Daoy (cell line): Measurements from ENCODE around the gene SFMBT2. TPM values are rescaled to one million over a fixed set of nuclear protein-coding genes. Genes with fewer than 3 reads are reported as not detected.
"Not testable (repeated sequence)": the region's sequence is repeated elsewhere in the genome, so short reads cannot be mapped to it uniquely, and the experiment has no call there.

Experiments
- DNase-seq: peaks from one replicate; pipeline ENCODE4 v3.0.0-alpha.2; 2015; ENCODE audit warnings: low read depth
- total RNA-seq: library from RNA; depleted of rRNA; stranded (reverse); fragments of >200 nt; shearing (Covaris generic); gene quantifications from 2 replicates; pipeline ENCODE4 v1.2.3, GENCODE V29; 2014

SFMBT2 gene
- total RNA-seq, 1 experiment from 2014 or later, result 4.6 TPM

GRCh38 chr10:7231509-7232414 is 179.1 kb downstream of the SFMBT2 start:
- DNase-seq, result no peak

- DNase-seq, result no peak
Measured at GRCh38 chr10:7230951-7231350, 179.9 kb downstream of the SFMBT2 start.

GRCh38 chr10:7230036-7230435 is 180.8 kb downstream of the SFMBT2 start:
- no peak for DNase-seq

GRCh38 chr10:7225133-7225532 is 185.7 kb downstream of the SFMBT2 start:
- DNase-seq, result no peak

GRCh38 chr10:7218968-7219367 is 191.9 kb downstream of the SFMBT2 start:
- DNase-seq, result no peak

- DNase-seq, result not testable (repeated sequence)
Measured at GRCh38 chr10:7212696-7213095, 198.1 kb downstream of the SFMBT2 start.

GRCh38 chr10:7211857-7212577 is 198.8 kb downstream of the SFMBT2 start:
- no peak for DNase-seq

- no peak for DNase-seq
Measured at GRCh38 chr10:7210516-7210915, 200.3 kb downstream of the SFMBT2 start.

GRCh38 chr10:7209458-7209857 is 201.4 kb downstream of the SFMBT2 start:
- DNase-seq, result no peak

- DNase-seq, result no peak
Measured at GRCh38 chr10:7206412-7207100, 204.3 kb downstream of the SFMBT2 start.

- DNase-seq, result no peak
Measured at GRCh38 chr10:7205656-7206055, 205.2 kb downstream of the SFMBT2 start.

- no peak for DNase-seq
Measured at GRCh38 chr10:7202793-7203355, 208.0 kb downstream of the SFMBT2 start.

- peak; percentile 19 for DNase-seq
Measured at GRCh38 chr10:7199152-7199760, 211.6 kb downstream of the SFMBT2 start.

GRCh38 chr10:7196284-7196683 is 214.6 kb downstream of the SFMBT2 start:
- no peak for DNase-seq

GRCh38 chr10:7195118-7195517 is 215.7 kb downstream of the SFMBT2 start:
- no peak for DNase-seq

- no peak for DNase-seq
Measured at GRCh38 chr10:7194571-7194970, 216.3 kb downstream of the SFMBT2 start.

GRCh38 chr10:7193369-7193768 is 217.5 kb downstream of the SFMBT2 start:
- DNase-seq, result peak; percentile 5

- no peak for DNase-seq
Measured at GRCh38 chr10:7192831-7193361, 217.9 kb downstream of the SFMBT2 start.

GRCh38 chr10:7192061-7192460 is 218.8 kb downstream of the SFMBT2 start:
- no peak for DNase-seq

GRCh38 chr10:7190772-7191171 is 220.1 kb downstream of the SFMBT2 start:
- DNase-seq, result not testable (repeated sequence)

GRCh38 chr10:7189909-7190308 is 220.9 kb downstream of the SFMBT2 start:
- no peak for DNase-seq
